GM10266 (cell line): ENCODE results near the gene POLE3.
"Not testable (repeated sequence)": the region's sequence is repeated elsewhere in the genome, so short reads cannot be mapped to it uniquely, and the experiment has no call there.

Source experiments
- DNase-seq: peaks from one replicate; pipeline ENCODE4 v3.0.0; 2012; ENCODE audit errors: extremely low spot score
- CTCF ChIP-seq: IDR thresholded peaks from 2 replicates; pipeline ENCODE4 v1.5.1; 2012; ENCODE audit warnings: mild to moderate bottlenecking, low read depth; ENCODE audit not compliant: control insufficient read depth, insufficient read depth; ENCODE audit errors: missing control alignments

POLE3 gene

GRCh38 chr9:113425072-113425471 is 14.6 kb upstream of the POLE3 start:
- DNase-seq = no peak
- TF ChIP-seq CTCF = no peak

- TF ChIP-seq CTCF = no peak
- DNase-seq = no peak
Observed at GRCh38 chr9:113421726-113422125, 11.3 kb upstream of the POLE3 start.

GRCh38 chr9:113417370-113417769 is 6.9 kb upstream of the POLE3 start:
- no peak for TF ChIP-seq CTCF
- DNase-seq = no peak

- no peak for TF ChIP-seq CTCF
- peak; percentile 73 for DNase-seq
Observed at GRCh38 chr9:113416149-113416721, 5.8 kb upstream of the POLE3 start.

GRCh38 chr9:113409883-113410206 is 630 bp downstream of the POLE3 start:
- TF ChIP-seq CTCF = no peak
- no peak for DNase-seq

- TF ChIP-seq CTCF = no peak
- DNase-seq = no peak
Observed at GRCh38 chr9:113409481-113409880, 994 bp downstream of the POLE3 start.

GRCh38 chr9:113406873-113407511 is 3.5 kb downstream of the POLE3 start:
- peak; percentile 95 for TF ChIP-seq CTCF
- peak; percentile 68 for DNase-seq

- not testable (repeated sequence) for DNase-seq
Observed at GRCh38 chr9:113406353-113406752, 4.1 kb downstream of the POLE3 start.
